Stimulated activated CD4-positive, alpha-beta T cell treated with anti-CD3 and anti-CD28 coated beads, Interleukin-4, amount 100 ng/mL, for 24 hours (primary cell): ENCODE data around the gene TOPORS.
"Not testable (repeated sequence)": the region's sequence is repeated elsewhere in the genome, so short reads cannot be mapped to it uniquely, and the experiment has no call there.

ENCODE experiments used
- DNase-seq: peaks from one replicate; pipeline ENCODE4 v3.0.0-alpha.2; 2020

The TOPORS gene

GRCh38 chr9:32565967-32566366 is 13.6 kb upstream of the TOPORS start:
- no peak for DNase-seq

GRCh38 chr9:32558408-32558934 is 6.1 kb upstream of the TOPORS start:
- DNase-seq: no peak

- DNase-seq: no peak
Observed at GRCh38 chr9:32554591-32554990, 2.2 kb upstream of the TOPORS start.

- DNase-seq: no peak
Observed at GRCh38 chr9:32554107-32554506, 1.7 kb upstream of the TOPORS start.

GRCh38 chr9:32551276-32552051 is 922 bp downstream of the TOPORS start:
- peak; percentile 57 for DNase-seq

GRCh38 chr9:32550562-32551275 is 1.7 kb downstream of the TOPORS start:
- DNase-seq: peak; percentile 92

GRCh38 chr9:32550150-32550561 is 2.2 kb downstream of the TOPORS start:
- peak; percentile 12 for DNase-seq

GRCh38 chr9:32548213-32548612 is 4.2 kb downstream of the TOPORS start:
- DNase-seq: not testable (repeated sequence)

GRCh38 chr9:32545884-32546283 is 6.5 kb downstream of the TOPORS start:
- DNase-seq: no peak

- DNase-seq: no peak
Observed at GRCh38 chr9:32543047-32543446, 9.3 kb downstream of the TOPORS start.

- DNase-seq: no peak
Observed at GRCh38 chr9:32533816-32534215, 18.6 kb downstream of the TOPORS start.

GRCh38 chr9:32533336-32533735 is 19.1 kb downstream of the TOPORS start:
- no peak for DNase-seq

- DNase-seq: no peak
Observed at GRCh38 chr9:32526707-32527048, 25.7 kb downstream of the TOPORS start.

- DNase-seq: peak; percentile 78
Observed at GRCh38 chr9:32526041-32526706, 26.2 kb downstream of the TOPORS start, which contains the start of gene RIGI. Gene RIGI (minus strand): TSS chr9:32526196. CDS start chr9:32526166, 30 bp downstream.

- no peak for DNase-seq
Observed at GRCh38 chr9:32525709-32526030, 26.7 kb downstream of the TOPORS start.

- DNase-seq: peak; percentile 19
Observed at GRCh38 chr9:32524892-32525708, 27.3 kb downstream of the TOPORS start.

GRCh38 chr9:32524558-32524891 is 27.9 kb downstream of the TOPORS start:
- DNase-seq: not testable (repeated sequence)

- DNase-seq: no peak
Observed at GRCh38 chr9:32523910-32524309, 28.5 kb downstream of the TOPORS start.

GRCh38 chr9:32518276-32518675 is 34.1 kb downstream of the TOPORS start:
- DNase-seq: no peak

- DNase-seq: no peak
Observed at GRCh38 chr9:32516241-32516640, 36.1 kb downstream of the TOPORS start.

GRCh38 chr9:32508728-32509127 is 43.7 kb downstream of the TOPORS start:
- no peak for DNase-seq

- no peak for DNase-seq
Observed at GRCh38 chr9:32503008-32503407, 49.4 kb downstream of the TOPORS start.

- DNase-seq: no peak
Observed at GRCh38 chr9:32502464-32502863, 49.9 kb downstream of the TOPORS start.
